KOPT-K1 (cell line): ENCODE measurements around the gene CASKIN1.

Experiments used
- H3K27ac ChIP-seq: fragments of 200-600 bp; sonication (generic); 2 replicates; pipeline ENCODE4 v1.5.1; 2016; ENCODE audit warnings: antibody characterized with exemption, mild to moderate bottlenecking, low read depth, low read length; ENCODE audit not compliant: poor library complexity, severe bottlenecking
- H3K36me3 ChIP-seq: fragments of 200-600 bp; sonication (generic); 2 replicates; pipeline ENCODE4 v1.5.1; 2017; ENCODE audit warnings: antibody characterized with exemption, mild to moderate bottlenecking, low read length, moderate library complexity; ENCODE audit not compliant: insufficient read depth
- H3K9me3 ChIP-seq: fragments of 200-600 bp; sonication (generic); 2 replicates; pipeline ENCODE4 v1.5.1; 2017; ENCODE audit warnings: antibody characterized with exemption, low read length, mild to moderate bottlenecking; ENCODE audit not compliant: insufficient read depth, poor library complexity, severe bottlenecking

The CASKIN1 gene

DNA sequence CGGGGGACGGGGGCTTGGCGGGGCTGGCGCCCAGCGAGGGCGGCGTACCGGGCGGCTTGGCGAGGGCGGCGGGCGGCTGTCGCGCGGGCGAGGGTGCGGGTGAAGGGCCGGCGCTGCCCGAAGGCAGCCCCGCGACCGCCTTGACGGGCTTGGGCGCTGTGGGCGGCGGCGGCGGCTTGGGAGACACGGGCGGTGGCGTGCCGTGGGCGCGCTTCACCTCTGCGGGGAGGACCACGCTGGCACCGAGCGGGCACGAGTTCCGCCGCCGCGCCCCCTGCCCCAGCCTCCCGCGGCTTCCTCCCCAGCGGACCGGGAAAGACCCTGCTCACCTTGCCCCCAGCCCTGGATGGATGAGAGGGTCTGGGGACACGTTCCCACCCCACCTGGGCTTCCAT lies 17.3 kb downstream of the CASKIN1 start:
- Histone ChIP-seq H3K36me3 (peaks cover 42% of the 10 kb centered on the region), H3K27ac (no peak overlapping the region), H3K9me3 (no peaks in the 10 kb centered on the region)

- Histone ChIP-seq H3K9me3 (no peaks in the 10 kb centered on the region), H3K36me3 (peaks cover 46% of the 10 kb centered on the region), H3K27ac (no peak overlapping the region)
Measured at GRCh38 chr16:2178321-2179106, 17.9 kb downstream of the CASKIN1 start.

- Histone ChIP-seq H3K9me3 (no peaks in the 10 kb centered on the region), H3K27ac (no peak overlapping the region), H3K36me3 (peaks cover 56% of the 10 kb centered on the region)
Measured at GRCh38 chr16:2177561-2177960, 18.8 kb downstream of the CASKIN1 start.

GRCh38 chr16:2177101-2177500 lies 19.3 kb downstream of the CASKIN1 start:
- Histone ChIP-seq H3K9me3 (no peaks in the 10 kb centered on the region), H3K27ac (no peak overlapping the region), H3K36me3 (peaks cover 57% of the 10 kb centered on the region)

GRCh38 chr16:2176047-2176446 lies 20.4 kb downstream of the CASKIN1 start:
- H3K9me3 ChIP-seq = no peaks in the 10 kb centered on the region
- H3K36me3 ChIP-seq = peaks cover 68% of the 10 kb centered on the region

DNA sequence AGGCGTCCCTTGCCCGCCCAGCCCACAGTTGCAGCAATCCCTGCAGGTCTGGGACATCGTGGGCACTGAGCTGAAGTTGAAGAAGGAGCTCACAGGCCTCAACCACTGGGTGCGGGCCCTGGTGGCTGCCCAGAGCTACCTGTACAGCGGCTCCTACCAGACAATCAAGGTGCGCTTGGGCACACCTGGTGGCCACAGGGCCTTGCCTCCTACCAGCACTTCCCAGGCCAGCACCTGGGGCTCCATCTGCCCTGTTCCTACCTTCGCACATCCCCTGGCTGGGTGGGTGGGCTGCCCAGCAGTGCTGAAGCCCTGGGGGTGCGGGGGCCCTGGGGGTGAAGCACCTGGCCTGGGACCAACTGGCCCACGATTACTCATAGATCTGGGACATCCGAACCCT lies 21.0 kb downstream of the CASKIN1 start:
- Histone ChIP-seq H3K36me3 (peaks cover 74% of the 10 kb centered on the region), H3K9me3 (no peaks in the 10 kb centered on the region)

More at GRCh38 chr16:2176047-2176446, 20.4 kb downstream of the CASKIN1 start:
- H3K27ac ChIP-seq = no peak overlapping the region

GRCh38 chr16:2174396-2175131 lies 21.8 kb downstream of the CASKIN1 start:
- Histone ChIP-seq H3K36me3 (peaks cover 80% of the 10 kb centered on the region), H3K27ac (no peak overlapping the region), H3K9me3 (no peaks in the 10 kb centered on the region)

More for the DNA sequence above, 21.0 kb downstream of the CASKIN1 start:
- no peak overlapping the region for H3K27ac ChIP-seq

- H3K36me3 ChIP-seq = peaks cover 81% of the 10 kb centered on the region
- H3K27ac ChIP-seq = no peak overlapping the region
- no peaks in the 10 kb centered on the region for H3K9me3 ChIP-seq
Measured at GRCh38 chr16:2173916-2174315, 22.5 kb downstream of the CASKIN1 start.

- no peak overlapping the region for H3K27ac ChIP-seq
- H3K9me3 ChIP-seq = no peaks in the 10 kb centered on the region
- peaks cover 85% of the 10 kb centered on the region for H3K36me3 ChIP-seq
Measured at GRCh38 chr16:2173366-2173765, 23.0 kb downstream of the CASKIN1 start.

DNA sequence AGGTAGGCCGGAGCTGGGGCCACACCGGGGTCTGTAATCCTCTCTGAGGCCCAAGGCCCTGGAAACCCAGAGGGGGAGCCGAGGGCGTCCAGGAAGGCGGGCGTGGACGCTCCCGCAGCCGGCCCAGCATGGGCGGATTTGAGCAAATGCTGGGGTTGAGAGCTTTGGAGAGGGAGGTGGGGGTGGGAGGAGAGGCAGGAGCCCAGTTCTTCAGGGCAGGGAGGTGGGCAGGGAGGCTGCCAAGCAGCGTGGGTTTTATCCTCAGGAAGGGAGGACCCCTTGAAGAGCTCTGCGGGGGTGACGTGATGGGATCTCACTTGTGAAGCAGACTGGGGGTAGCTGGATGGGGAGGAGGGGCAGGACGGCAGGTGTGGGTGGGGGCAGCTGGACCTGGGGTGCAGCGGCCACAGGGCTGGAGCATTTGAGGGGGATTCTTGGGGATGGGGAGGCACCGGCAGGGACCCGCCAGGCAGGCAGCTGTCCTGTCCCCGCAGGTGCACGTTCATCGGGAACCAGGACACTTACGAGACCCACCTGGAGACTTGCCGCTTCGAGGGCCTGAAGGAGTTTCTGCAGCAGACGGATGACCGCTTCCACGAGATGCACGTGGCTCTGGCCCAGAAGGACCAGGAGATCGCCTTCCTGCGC lies 23.6 kb downstream of the CASKIN1 start:
- H3K36me3 ChIP-seq = peaks cover 87% of the 10 kb centered on the region
- no peaks in the 10 kb centered on the region for H3K9me3 ChIP-seq
- H3K27ac ChIP-seq = no peak overlapping the region

DNA sequence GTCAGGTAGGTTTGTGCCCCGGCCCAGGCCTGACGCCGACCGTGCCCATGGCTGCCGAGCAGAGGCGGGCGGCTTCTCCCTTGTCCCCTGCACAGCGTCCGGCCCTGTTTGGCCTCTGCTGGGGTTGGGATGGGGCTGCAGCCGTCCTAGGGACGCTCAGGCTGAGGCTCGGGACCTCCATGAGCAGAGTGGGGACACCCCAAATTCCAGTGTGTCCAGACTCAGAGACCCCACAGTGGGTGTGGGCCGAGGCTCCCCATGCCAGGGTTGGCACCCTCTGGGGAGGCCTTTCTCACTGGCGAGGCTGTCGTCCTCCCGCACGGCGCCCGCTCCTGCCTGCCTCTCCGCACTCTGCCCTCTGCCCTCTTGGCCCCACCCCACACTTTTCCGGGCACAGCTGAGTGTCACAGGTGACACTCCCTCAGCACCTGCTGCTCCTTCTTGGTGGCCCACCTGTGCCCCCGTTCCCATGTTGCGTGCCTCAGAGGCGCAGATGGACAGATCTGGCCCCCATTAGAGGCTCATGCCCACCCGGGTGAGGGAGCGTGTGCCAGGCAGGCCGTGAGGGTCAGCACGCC lies 24.7 kb downstream of the CASKIN1 start:
- Histone ChIP-seq H3K36me3 (peaks cover 87% of the 10 kb centered on the region), H3K9me3 (no peaks in the 10 kb centered on the region), H3K27ac (no peak overlapping the region)

GRCh38 chr16:2170587-2171435 lies 25.6 kb downstream of the CASKIN1 start:
- H3K36me3 ChIP-seq = peaks cover 87% of the 10 kb centered on the region
- no peak overlapping the region for H3K27ac ChIP-seq
- no peaks in the 10 kb centered on the region for H3K9me3 ChIP-seq

DNA sequence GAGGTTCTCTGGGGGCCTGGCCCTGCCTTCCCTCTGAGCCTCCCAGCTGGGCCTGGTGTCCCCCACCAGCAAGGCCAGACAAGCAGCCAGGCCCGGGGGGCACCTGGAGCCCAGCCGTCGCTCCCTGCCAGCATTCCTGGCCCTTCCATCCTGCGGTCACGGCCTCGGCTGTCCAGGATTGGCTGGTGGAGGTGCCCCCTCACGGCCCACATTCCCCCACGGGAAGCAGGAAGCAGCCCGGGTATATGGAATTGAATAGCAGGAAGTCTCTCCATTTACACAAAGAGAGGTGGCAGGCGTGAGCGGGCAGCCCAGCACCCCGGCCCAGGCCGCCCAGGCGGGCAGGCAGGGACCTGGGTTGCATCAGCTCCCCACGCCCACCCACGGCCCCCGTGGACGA lies 26.3 kb downstream of the CASKIN1 start:
- no peak overlapping the region for H3K27ac ChIP-seq
- H3K36me3 ChIP-seq = peaks cover 85% of the 10 kb centered on the region
- peaks cover 5% of the 10 kb centered on the region for H3K9me3 ChIP-seq

DNA sequence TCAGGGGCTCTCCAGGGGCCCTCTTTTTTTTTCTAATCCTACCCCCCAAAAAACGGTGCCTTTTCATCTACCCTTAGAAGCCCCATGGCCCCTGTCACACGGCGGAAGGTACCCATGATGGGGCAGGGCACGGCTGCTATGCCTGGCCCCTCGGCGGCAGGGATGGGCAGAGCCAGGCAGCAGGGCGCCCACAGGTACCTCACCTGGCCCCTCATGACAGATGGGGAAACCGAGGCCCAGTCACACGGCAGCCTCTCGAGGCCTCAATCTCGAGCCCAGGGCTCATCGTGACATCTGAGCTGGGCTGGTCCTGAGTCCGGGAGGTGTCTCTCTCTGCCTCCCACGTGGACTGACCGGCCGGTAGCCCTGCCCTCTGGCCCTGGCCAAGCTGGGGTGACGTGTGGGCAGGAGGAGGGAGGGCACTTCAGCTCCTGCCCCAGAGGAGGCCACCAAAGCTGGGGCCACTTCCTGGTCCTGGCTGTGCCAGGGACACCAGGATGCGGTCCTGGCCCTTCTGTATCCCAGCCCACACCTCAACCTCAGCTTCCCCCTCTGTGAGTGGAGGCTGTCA lies 29.3 kb downstream of the CASKIN1 start:
- H3K36me3 ChIP-seq = peaks cover 72% of the 10 kb centered on the region
- H3K27ac ChIP-seq = no peak overlapping the region

More for the DNA sequence above, 29.3 kb downstream of the CASKIN1 start:
- H3K9me3 ChIP-seq = peaks cover 23% of the 10 kb centered on the region
